ENCODE measurements around the gene ZFAND2A. TPM values are rescaled to one million over a fixed set of nuclear protein-coding genes. Genes with fewer than 3 reads are reported as not detected.
A peak's percentile ranks its signal among the peaks of the same experiment; 100 is the strongest.

Gene ZFAND2A
- total RNA-seq, 2 experiments from 2014 or later = 25.6 to 26.0 TPM

GRCh38 chr7:1192171-1192676, 32.2 kb upstream of the ZFAND2A start:
- ATAC-seq (peak; percentile 81), DNase-seq (peak; percentile 68)
- H3K4me1 Mint-ChIP-seq (ENCODE audit: low read depth) = peaks cover 36% of the 10 kb centered on the region
- ChIA-PET POLR2A (interaction anchor here (1.2 to 1.5 kb wide), 2 partner anchors 54 to 217 kb away, joined by 3 read pairs; partner anchors contain the start of gene COX19), CTCF (interaction anchor here (0.9 to 4.8 kb wide), 15 partner anchors 8 to 282 kb away, joined by 3 to 68 read pairs (median 5); partner anchors contain the start of gene ZFAND2A)
- H3K9me3 Mint-ChIP-seq (ENCODE audit: insufficient read depth) = peaks cover 3% of the 10 kb centered on the region
- H3K27me3 Mint-ChIP-seq (ENCODE audit: low read depth) = peaks cover 15% of the 10 kb centered on the region
- H3K36me3 Mint-ChIP-seq (ENCODE audit: low read depth) = peaks cover 10% of the 10 kb centered on the region
- H3K4me3 Mint-ChIP-seq = peak overlapping the region; percentile 74
- peak overlapping the region; percentile 92 for H3K27ac Mint-ChIP-seq

DNA sequence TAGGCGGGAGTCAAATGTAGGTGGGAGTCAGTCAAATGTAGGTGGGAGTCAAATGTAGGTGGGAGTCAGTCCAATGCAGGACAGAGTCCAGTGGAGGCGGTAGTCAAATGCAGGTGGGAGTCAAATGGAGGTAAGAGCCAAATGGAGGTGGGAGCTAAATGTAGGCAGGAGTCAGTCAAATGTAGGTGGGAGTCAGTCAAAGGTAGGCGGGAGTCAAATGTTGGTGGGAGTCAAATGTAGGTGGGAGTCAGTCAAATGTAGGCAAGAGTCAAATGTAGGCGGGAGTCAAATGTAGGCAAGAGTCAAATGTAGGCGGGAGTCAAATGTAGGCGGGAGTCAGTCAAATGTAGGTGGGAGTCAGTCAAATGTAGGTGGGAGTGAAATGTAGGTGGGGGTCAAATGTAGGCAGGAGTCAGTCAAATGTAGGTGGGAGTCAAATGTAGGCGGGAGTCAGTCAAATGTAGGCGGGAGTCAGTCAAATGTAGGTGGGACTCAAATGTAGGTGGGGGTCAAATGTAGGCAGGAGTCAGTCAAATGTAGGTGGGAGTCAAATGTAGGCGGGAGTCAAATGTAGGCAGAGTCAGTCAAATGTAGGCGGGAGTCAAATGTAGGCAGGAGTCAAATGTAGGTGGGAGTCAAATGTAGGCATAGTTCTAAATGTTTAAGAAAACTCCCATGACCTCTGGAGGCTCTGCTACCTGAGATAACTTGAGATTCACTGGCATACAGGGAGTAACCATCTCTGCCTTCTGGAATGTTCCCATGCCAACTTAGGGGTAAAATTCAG, 30.2 kb upstream of the ZFAND2A start:
- ATAC-seq = no peak
- POLR2A ChIA-PET = no interaction called here
- Mint-ChIP-seq H3K4me1 (ENCODE audit: low read depth) (peaks cover 36% of the 10 kb centered on the region), H3K27me3 (ENCODE audit: low read depth) (peaks cover 14% of the 10 kb centered on the region), H3K9me3 (ENCODE audit: insufficient read depth) (peaks cover 3% of the 10 kb centered on the region), H3K4me3 (no peak overlapping the region), H3K36me3 (ENCODE audit: low read depth) (peaks cover 10% of the 10 kb centered on the region), H3K27ac (peak overlapping the region; percentile 44)
- CTCF ChIA-PET = interaction anchor here (2.8 to 4.8 kb wide), 2 partner anchors 13 to 14 kb away, joined by 16 to 68 read pairs; no protein-coding TSS in a partner anchor
- DNase-seq = no peak

DNA sequence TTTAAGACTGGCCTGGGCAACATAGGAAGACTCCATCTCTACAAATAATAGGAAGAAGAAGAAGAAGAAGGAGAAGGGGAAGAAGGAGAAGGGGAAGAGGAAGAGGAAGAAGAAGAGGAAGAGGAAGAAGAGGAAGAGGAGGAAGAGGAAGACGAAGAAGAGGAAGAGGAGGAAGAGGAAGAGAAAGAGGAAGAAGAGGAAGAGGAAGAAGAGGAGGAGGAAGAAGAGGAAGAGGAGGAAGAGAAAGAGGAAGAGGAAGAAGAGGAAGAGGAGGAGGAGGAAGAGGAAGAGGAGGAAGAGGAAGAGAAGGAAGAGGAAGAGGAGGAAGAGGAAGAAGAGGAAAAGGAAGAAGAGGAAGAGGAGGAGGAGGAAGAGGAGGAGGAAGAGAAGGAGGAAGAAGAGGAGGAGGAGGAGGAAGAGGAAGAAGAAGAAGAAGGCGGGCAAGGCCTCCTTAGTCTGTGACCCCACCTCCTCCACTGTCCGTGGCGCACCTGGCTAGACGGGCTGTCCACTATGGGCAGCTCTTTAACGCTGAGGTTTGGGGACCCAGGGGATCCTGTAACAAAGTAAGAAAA, 28.8 kb upstream of the ZFAND2A start:
- POLR2A ChIA-PET = no interaction called here
- Mint-ChIP-seq H3K4me1 (ENCODE audit: low read depth) (peaks cover 32% of the 10 kb centered on the region), H3K27me3 (ENCODE audit: low read depth) (peaks cover 13% of the 10 kb centered on the region), H3K4me3 (no peak overlapping the region), H3K9me3 (ENCODE audit: insufficient read depth) (peaks cover 3% of the 10 kb centered on the region), H3K27ac (peak overlapping the region; percentile 45), H3K36me3 (ENCODE audit: low read depth) (peaks cover 10% of the 10 kb centered on the region)
- no peak for DNase-seq
- CTCF ChIA-PET = interaction anchor here (0.7 to 2.8 kb wide), 3 partner anchors 12 to 244 kb away, joined by 3 to 16 read pairs (median 3); no protein-coding TSS in a partner anchor
- ATAC-seq = no peak

DNA sequence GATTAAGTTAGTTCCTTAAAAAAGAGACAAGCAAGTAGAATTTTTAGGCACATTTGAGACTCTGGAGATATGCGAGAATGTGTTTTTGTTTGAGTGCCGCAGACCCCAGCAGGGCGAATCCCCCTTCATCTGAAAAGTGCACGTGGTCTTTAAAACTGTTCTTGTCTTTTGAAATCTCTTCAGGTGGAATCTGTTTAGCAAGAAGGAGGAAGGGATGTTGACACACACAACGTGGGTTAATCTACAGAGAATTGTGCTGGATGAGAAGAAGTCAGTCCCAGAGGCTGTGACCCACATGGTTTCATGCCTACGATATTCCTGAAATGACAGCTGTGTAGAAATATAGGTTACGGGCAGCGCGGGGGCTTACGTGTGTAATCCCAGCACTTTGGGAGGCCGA, 27.1 kb upstream of the ZFAND2A start:
- Mint-ChIP-seq H3K36me3 (ENCODE audit: low read depth) (peaks cover 7% of the 10 kb centered on the region), H3K27ac (no peak overlapping the region), H3K4me3 (no peak overlapping the region), H3K4me1 (ENCODE audit: low read depth) (peaks cover 21% of the 10 kb centered on the region), H3K27me3 (ENCODE audit: low read depth) (peaks cover 13% of the 10 kb centered on the region), H3K9me3 (ENCODE audit: insufficient read depth) (peaks cover 3% of the 10 kb centered on the region)
- ATAC-seq (no peak), DNase-seq (no peak)
- POLR2A ChIA-PET = no interaction called here
- CTCF ChIA-PET = interaction anchor here (1.5 to 2.6 kb wide), 2 partner anchors 11 to 121 kb away, joined by 4 to 20 read pairs; no protein-coding TSS in a partner anchor

- no peaks in the 10 kb centered on the region for H3K9me3 Mint-ChIP-seq (ENCODE audit: insufficient read depth)
- no peak for ATAC-seq
- POLR2A ChIA-PET = no interaction called here
Observed at GRCh38 chr7:1181640-1182039, 21.6 kb upstream of the ZFAND2A start.

GRCh38 chr7:1181031-1181430, 21.0 kb upstream of the ZFAND2A start:
- Mint-ChIP-seq H3K36me3 (ENCODE audit: low read depth) (no peaks in the 10 kb centered on the region), H3K27me3 (ENCODE audit: low read depth) (peaks cover 11% of the 10 kb centered on the region), H3K27ac (no peak overlapping the region), H3K9me3 (ENCODE audit: insufficient read depth) (no peaks in the 10 kb centered on the region), H3K4me1 (ENCODE audit: low read depth) (peaks cover 18% of the 10 kb centered on the region), H3K4me3 (no peak overlapping the region)
- ATAC-seq (no peak), DNase-seq (no peak)
- POLR2A ChIA-PET = no interaction called here
- CTCF ChIA-PET = interaction anchor here (0.8 to 1.7 kb wide), 4 partner anchors 10 to 187 kb away, joined by 3 to 7 read pairs (median 4); no protein-coding TSS in a partner anchor

More at GRCh38 chr7:1181640-1182039, 21.6 kb upstream of the ZFAND2A start:
- H3K36me3 Mint-ChIP-seq (ENCODE audit: low read depth) = no peaks in the 10 kb centered on the region
- CTCF ChIA-PET = interaction anchor here (1.0 to 4.2 kb wide), 2 partner anchors 12 to 188 kb away, joined by 3 to 35 read pairs; no protein-coding TSS in a partner anchor
- no peak overlapping the region for H3K4me3 Mint-ChIP-seq
- peaks cover 12% of the 10 kb centered on the region for H3K4me1 Mint-ChIP-seq (ENCODE audit: low read depth)
- DNase-seq = no peak
- no peak overlapping the region for H3K27ac Mint-ChIP-seq
- H3K27me3 Mint-ChIP-seq (ENCODE audit: low read depth) = peaks cover 11% of the 10 kb centered on the region

- POLR2A ChIA-PET = interaction anchor here (0.7 to 1.3 kb wide), 2 partner anchors 16 to 20 kb away, joined by 3 to 6 read pairs; partner anchors contain the start of gene ZFAND2A
- CTCF ChIA-PET = interaction anchor here (0.6 to 7.2 kb wide), 21 partner anchors 9 to 297 kb away, joined by 3 to 75 read pairs (median 8); partner anchors contain the start of genes COX19 and ZFAND2A
Observed at GRCh38 chr7:1176891-1177373, 16.9 kb upstream of the ZFAND2A start.

GRCh38 chr7:1175967-1176851, 16.2 kb upstream of the ZFAND2A start:
- POLR2A ChIA-PET = interaction anchor here (0.7 to 1.5 kb wide), 3 partner anchors 16 to 19 kb away, joined by 3 to 6 read pairs (median 4); partner anchors contain the start of gene ZFAND2A
- no peaks in the 10 kb centered on the region for H3K36me3 Mint-ChIP-seq (ENCODE audit: low read depth)
- H3K4me1 Mint-ChIP-seq (ENCODE audit: low read depth) = peaks cover 20% of the 10 kb centered on the region
- ATAC-seq (peak; percentile 73), DNase-seq (peak; percentile 87)
- H3K27me3 Mint-ChIP-seq (ENCODE audit: low read depth) = peaks cover 11% of the 10 kb centered on the region
- H3K4me3 Mint-ChIP-seq = peak overlapping the region; percentile 22
- H3K27ac Mint-ChIP-seq = peak overlapping the region; percentile 86
- CTCF ChIA-PET = interaction anchor here (0.6 to 7.2 kb wide), 24 partner anchors 10 to 298 kb away, joined by 3 to 75 read pairs (median 6); partner anchors contain the start of genes COX19, GPER1 and ZFAND2A
- no peaks in the 10 kb centered on the region for H3K9me3 Mint-ChIP-seq (ENCODE audit: insufficient read depth)

More at GRCh38 chr7:1176891-1177373, 16.9 kb upstream of the ZFAND2A start:
- DNase-seq = peak; percentile 87
- Mint-ChIP-seq H3K36me3 (ENCODE audit: low read depth) (no peaks in the 10 kb centered on the region), H3K27ac (peak overlapping the region; percentile 86), H3K27me3 (ENCODE audit: low read depth) (peaks cover 11% of the 10 kb centered on the region), H3K9me3 (ENCODE audit: insufficient read depth) (no peaks in the 10 kb centered on the region), H3K4me3 (peak overlapping the region; percentile 40), H3K4me1 (ENCODE audit: low read depth) (peaks cover 21% of the 10 kb centered on the region)
- ATAC-seq = peak; percentile 61

GRCh38 chr7:1175597-1175966, 15.6 kb upstream of the ZFAND2A start:
- Mint-ChIP-seq H3K9me3 (ENCODE audit: insufficient read depth) (no peaks in the 10 kb centered on the region), H3K4me3 (peak overlapping the region; percentile 22), H3K36me3 (ENCODE audit: low read depth) (no peaks in the 10 kb centered on the region), H3K4me1 (ENCODE audit: low read depth) (peaks cover 20% of the 10 kb centered on the region), H3K27me3 (ENCODE audit: low read depth) (peaks cover 11% of the 10 kb centered on the region), H3K27ac (peak overlapping the region; percentile 86)
- POLR2A ChIA-PET = interaction anchor here (1.5 kb wide), 1 partner anchor 15 kb away, joined by 4 read pairs; the partner anchor contains the start of gene ZFAND2A
- ATAC-seq (no peak), DNase-seq (no peak)
- CTCF ChIA-PET = interaction anchor here (0.8 to 7.2 kb wide), 16 partner anchors 10 to 298 kb away, joined by 3 to 75 read pairs (median 12); partner anchors contain the start of genes COX19, GPER1 and ZFAND2A

GRCh38 chr7:1174881-1175596, 15.0 kb upstream of the ZFAND2A start:
- H3K4me3 Mint-ChIP-seq = no peak overlapping the region
- DNase-seq = no peak
- POLR2A ChIA-PET = interaction anchor here (1.5 kb wide), 1 partner anchor 15 kb away, joined by 4 read pairs; the partner anchor contains the start of gene ZFAND2A
- H3K27me3 Mint-ChIP-seq (ENCODE audit: low read depth) = peaks cover 11% of the 10 kb centered on the region
- H3K27ac Mint-ChIP-seq = no peak overlapping the region
- H3K9me3 Mint-ChIP-seq (ENCODE audit: insufficient read depth) = no peaks in the 10 kb centered on the region
- no peaks in the 10 kb centered on the region for H3K36me3 Mint-ChIP-seq (ENCODE audit: low read depth)
- ATAC-seq = no peak
- peaks cover 21% of the 10 kb centered on the region for H3K4me1 Mint-ChIP-seq (ENCODE audit: low read depth)
- CTCF ChIA-PET = interaction anchor here (1.0 to 7.2 kb wide), 14 partner anchors 11 to 299 kb away, joined by 3 to 75 read pairs (median 15); partner anchors contain the start of genes COX19 and GPER1
